WERI-Rb-1 (cell line): ENCODE measurements around the gene BNC2.
A peak's percentile ranks its signal among the peaks of the same experiment; 100 is the strongest.
"Not testable (repeated sequence)": the region's sequence is repeated elsewhere in the genome, so short reads cannot be mapped to it uniquely, and the experiment has no call there.

Experiments used
- DNase-seq: peaks from one replicate; pipeline ENCODE4 v3.0.0-alpha.2; 2020
- H3K27ac ChIP-seq: fragments of 250-450 bp; sonication (Bioruptor Pico); 2 replicates; pipeline ENCODE4 v1.5.1; 2020; ENCODE audit warnings: mild to moderate bottlenecking, moderate library complexity
- H3K27me3 ChIP-seq: fragments of 250-450 bp; sonication (Bioruptor Pico); 2 replicates; pipeline ENCODE4 v1.5.1; 2021; ENCODE audit warnings: mild to moderate bottlenecking, low read depth, moderate library complexity; ENCODE audit not compliant: insufficient read depth, severe bottlenecking
- H3K36me3 ChIP-seq: fragments of 250-450 bp; sonication (Bioruptor Pico); 2 replicates; pipeline ENCODE4 v1.5.1; 2020; ENCODE audit warnings: mild to moderate bottlenecking, moderate library complexity
- H3K4me3 ChIP-seq: 2 replicates; pipeline ENCODE4 v1.5.1; 2011; ENCODE audit warnings: low read depth, mild to moderate bottlenecking, control low read depth, low read length
- H3K9me3 ChIP-seq: fragments of 250-450 bp; sonication (Bioruptor Pico); 2 replicates; pipeline ENCODE4 v1.5.1; 2021; ENCODE audit warnings: mild to moderate bottlenecking, moderate library complexity; ENCODE audit not compliant: severe bottlenecking
- TF ChIP-seq, protein P1 (sequence below): IDR thresholded peaks from 2 replicates; pipeline ENCODE4 v1.5.1; 2011; ENCODE audit warnings: low read depth, mild to moderate bottlenecking, control low read depth, inconsistent platforms, low read length

Gene BNC2

DNA sequence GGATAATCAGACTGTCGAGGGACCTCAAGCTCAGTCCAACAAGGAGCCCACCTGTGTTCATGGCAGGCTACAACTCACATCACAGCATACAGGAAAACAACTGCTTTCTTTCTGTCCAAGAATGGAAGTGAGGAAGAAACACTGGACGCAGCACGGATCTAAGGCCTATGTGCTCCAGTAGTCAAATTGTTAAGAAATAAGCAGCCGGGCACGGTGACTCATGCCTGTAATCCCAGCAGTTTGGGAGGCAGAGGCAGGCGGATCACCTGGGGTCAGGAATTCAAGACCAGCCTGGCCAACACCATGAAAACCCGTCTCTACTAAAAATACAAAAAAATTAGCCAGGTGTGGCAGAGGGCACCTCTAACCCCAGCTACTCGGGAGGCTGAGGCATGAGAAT is 427.8 kb downstream of the BNC2 start:
- H3K27me3 ChIP-seq = no peaks in the 10 kb centered on the region
- H3K27ac ChIP-seq = no peak overlapping the region
- DNase-seq = no peak
- no peaks in the 10 kb centered on the region for H3K36me3 ChIP-seq
- no peak overlapping the region for H3K4me3 ChIP-seq
- no peaks in the 10 kb centered on the region for H3K9me3 ChIP-seq
- TF ChIP-seq, protein P1, sequence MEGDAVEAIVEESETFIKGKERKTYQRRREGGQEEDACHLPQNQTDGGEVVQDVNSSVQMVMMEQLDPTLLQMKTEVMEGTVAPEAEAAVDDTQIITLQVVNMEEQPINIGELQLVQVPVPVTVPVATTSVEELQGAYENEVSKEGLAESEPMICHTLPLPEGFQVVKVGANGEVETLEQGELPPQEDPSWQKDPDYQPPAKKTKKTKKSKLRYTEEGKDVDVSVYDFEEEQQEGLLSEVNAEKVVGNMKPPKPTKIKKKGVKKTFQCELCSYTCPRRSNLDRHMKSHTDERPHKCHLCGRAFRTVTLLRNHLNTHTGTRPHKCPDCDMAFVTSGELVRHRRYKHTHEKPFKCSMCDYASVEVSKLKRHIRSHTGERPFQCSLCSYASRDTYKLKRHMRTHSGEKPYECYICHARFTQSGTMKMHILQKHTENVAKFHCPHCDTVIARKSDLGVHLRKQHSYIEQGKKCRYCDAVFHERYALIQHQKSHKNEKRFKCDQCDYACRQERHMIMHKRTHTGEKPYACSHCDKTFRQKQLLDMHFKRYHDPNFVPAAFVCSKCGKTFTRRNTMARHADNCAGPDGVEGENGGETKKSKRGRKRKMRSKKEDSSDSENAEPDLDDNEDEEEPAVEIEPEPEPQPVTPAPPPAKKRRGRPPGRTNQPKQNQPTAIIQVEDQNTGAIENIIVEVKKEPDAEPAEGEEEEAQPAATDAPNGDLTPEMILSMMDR = no peak

DNA sequence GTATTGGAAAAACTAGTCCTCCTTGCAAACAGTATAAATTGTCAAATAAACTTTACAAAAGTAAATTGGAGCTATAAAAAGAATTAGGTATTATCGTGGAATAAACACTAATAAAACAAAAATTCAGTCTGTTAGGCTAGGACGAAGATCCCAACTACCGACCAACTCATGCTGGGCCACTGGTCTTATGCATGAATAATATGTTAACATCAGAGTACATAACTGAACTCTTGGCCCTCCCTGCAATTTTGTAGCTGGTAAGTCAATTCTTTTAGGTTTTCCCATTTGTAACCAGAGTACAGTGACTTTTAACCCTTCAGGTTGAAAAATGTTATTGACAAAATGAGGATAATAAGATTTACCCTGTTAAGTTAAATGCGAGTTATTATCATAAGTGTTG is 428.7 kb downstream of the BNC2 start:
- Histone ChIP-seq H3K27ac (no peak overlapping the region), H3K27me3 (no peaks in the 10 kb centered on the region), H3K4me3 (no peak overlapping the region), H3K9me3 (no peaks in the 10 kb centered on the region), H3K36me3 (no peaks in the 10 kb centered on the region)
- TF ChIP-seq, protein P1 = no peak
- DNase-seq = no peak

DNA sequence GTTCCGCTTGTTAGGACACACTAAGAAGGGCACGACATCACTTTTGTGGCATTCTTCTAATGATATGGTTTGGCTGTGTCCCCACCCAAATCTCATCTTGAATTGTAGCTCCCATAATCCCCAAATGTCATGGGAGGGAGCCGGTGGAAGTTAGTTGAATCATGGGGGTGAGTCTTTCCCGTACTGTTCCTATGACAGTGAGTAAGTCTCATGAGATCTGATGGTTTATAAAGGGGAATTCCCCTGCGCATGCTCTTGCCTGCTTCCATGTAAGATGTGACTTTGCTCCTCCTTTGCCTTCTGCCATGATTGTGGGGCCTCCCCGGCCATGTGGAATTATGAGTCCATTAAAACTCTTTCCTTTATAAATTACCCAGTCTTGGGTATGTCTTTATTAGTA is 431.6 kb downstream of the BNC2 start:
- not testable (repeated sequence) for H3K9me3 ChIP-seq, H3K27me3 ChIP-seq, H3K4me3 ChIP-seq, H3K36me3 ChIP-seq, H3K27ac ChIP-seq, DNase-seq

DNA sequence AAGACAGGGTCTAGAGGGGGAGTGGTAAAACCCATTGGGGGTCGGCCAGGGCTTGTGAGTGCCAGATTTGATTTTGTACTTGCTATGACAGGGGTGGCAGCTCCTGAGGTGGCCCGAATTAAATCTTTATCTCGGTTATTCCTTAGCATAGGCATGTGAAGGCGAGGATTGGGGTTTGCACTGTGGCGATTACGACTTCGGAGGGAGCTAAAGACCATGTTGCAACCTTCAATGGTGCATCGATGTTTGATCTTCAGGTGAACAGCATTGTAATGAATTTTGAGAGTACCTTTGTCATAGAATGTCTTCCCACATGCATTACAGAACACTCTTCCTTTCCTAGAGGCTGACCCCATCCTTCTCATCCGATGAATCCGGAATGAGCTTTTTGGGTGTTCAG is 433.9 kb downstream of the BNC2 start:
- Histone ChIP-seq H3K27me3 (no peaks in the 10 kb centered on the region), H3K9me3 (no peaks in the 10 kb centered on the region), H3K27ac (no peak overlapping the region), H3K4me3 (no peak overlapping the region), H3K36me3 (no peaks in the 10 kb centered on the region)
- no peak for DNase-seq
- TF ChIP-seq, protein P1 = no peak

DNA sequence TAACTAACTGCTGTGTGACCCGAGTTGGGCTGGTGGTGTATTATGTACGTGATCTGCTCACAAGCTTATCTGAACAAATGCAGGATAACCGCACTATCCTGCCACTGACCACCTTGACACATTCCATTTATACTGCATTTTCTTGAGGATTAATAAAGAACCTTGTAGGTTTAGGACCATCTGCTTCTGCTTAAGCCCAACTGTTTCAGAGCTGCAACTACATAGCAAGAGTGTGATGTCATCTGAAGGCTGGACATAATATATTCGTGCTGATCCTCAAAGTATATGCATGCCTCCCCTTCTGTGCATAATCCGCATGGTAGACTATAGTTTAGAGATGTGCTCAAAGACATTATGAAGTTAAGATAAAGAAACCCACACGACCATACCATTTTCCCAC is 435.9 kb downstream of the BNC2 start:
- DNase-seq = peak; percentile 14
- H3K27me3 ChIP-seq = no peaks in the 10 kb centered on the region
- no peak overlapping the region for H3K27ac ChIP-seq
- H3K4me3 ChIP-seq = no peak overlapping the region
- H3K36me3 ChIP-seq = no peaks in the 10 kb centered on the region
- H3K9me3 ChIP-seq = no peaks in the 10 kb centered on the region
- TF ChIP-seq, protein P1 = no peak

DNA sequence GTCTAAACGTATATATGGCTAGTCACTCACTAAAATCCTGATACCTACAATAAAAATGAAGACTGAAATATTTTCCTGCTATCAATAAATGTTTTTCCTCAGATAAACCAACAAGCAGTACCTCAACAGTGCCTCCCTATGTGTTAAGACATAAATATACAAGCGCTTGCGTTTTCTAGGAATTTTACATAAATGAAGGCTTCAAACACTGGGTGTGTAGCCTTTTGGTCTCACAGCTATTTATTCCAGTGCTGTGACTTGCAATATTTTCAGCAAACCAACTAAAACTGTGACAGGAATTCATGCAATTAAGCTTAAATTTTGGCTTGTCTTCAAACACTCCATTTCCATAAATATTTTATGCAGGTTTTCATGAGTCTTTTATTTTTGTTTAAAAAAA is 437.0 kb downstream of the BNC2 start:
- TF ChIP-seq, protein P1 = no peak
- Histone ChIP-seq H3K27me3 (no peaks in the 10 kb centered on the region), H3K4me3 (no peak overlapping the region), H3K9me3 (no peaks in the 10 kb centered on the region), H3K36me3 (no peaks in the 10 kb centered on the region), H3K27ac (no peak overlapping the region)
- DNase-seq = no peak
